GM21515 (cell line): Measurements from ENCODE around the gene POLR2J.
A peak's percentile ranks its signal among the peaks of the same experiment; 100 is the strongest.
"Not testable (repeated sequence)": the region's sequence is repeated elsewhere in the genome, so short reads cannot be mapped to it uniquely, and the experiment has no call there.

ENCODE experiments used
- ATAC-seq: cut with Tn5 transposase; IDR thresholded peaks from one replicate; pipeline ENCODE4 v1.9.1; 2021; ENCODE audit not compliant: unreplicated experiment

Gene POLR2J

GRCh38 chr7:102467581-102468477 is 10.9 kb downstream of the POLR2J start:
- no peak for ATAC-seq

GRCh38 chr7:102466097-102466496 is 12.6 kb downstream of the POLR2J start:
- ATAC-seq = no peak

GRCh38 chr7:102464577-102465280 is 14.0 kb downstream of the POLR2J start, which contains the start of the genes ALKBH4 and LRWD1:
Gene ALKBH4, minus strand, starts transcription at chr7:102464863. Its CDS starts 27 bp downstream, at chr7:102464836.
Gene LRWD1, plus strand, starts transcription at chr7:102464984. Its CDS starts 97 bp downstream, at chr7:102465081.
- ATAC-seq = peak; percentile 84

- peak; percentile 4 for ATAC-seq
Observed at GRCh38 chr7:102463841-102464576, 14.7 kb downstream of the POLR2J start.

- ATAC-seq = no peak
Observed at GRCh38 chr7:102460467-102460866, 18.3 kb downstream of the POLR2J start.

GRCh38 chr7:102459221-102459844 is 19.4 kb downstream of the POLR2J start:
- ATAC-seq = no peak

- ATAC-seq = no peak
Observed at GRCh38 chr7:102457352-102457924, 21.3 kb downstream of the POLR2J start.

- ATAC-seq = no peak
Observed at GRCh38 chr7:102456327-102456726, 22.4 kb downstream of the POLR2J start.

- no peak for ATAC-seq
Observed at GRCh38 chr7:102455596-102455995, 23.1 kb downstream of the POLR2J start.

GRCh38 chr7:102454932-102455331 is 23.8 kb downstream of the POLR2J start:
- ATAC-seq = not testable (repeated sequence)

GRCh38 chr7:102454468-102454867 is 24.3 kb downstream of the POLR2J start:
- ATAC-seq = no peak

- no peak for ATAC-seq
Observed at GRCh38 chr7:102453319-102453718, 25.4 kb downstream of the POLR2J start.

- ATAC-seq = no peak
Observed at GRCh38 chr7:102452451-102452850, 26.3 kb downstream of the POLR2J start.

- ATAC-seq = no peak
Observed at GRCh38 chr7:102451371-102452054, 27.2 kb downstream of the POLR2J start.

GRCh38 chr7:102450242-102450641 is 28.5 kb downstream of the POLR2J start:
- ATAC-seq = no peak

GRCh38 chr7:102449136-102449535 is 29.6 kb downstream of the POLR2J start:
- ATAC-seq = no peak

- ATAC-seq = no peak
Observed at GRCh38 chr7:102447311-102447710, 31.4 kb downstream of the POLR2J start.

- ATAC-seq = no peak
Observed at GRCh38 chr7:102446387-102447156, 32.1 kb downstream of the POLR2J start.

- no peak for ATAC-seq
Observed at GRCh38 chr7:102445674-102446071, 33.0 kb downstream of the POLR2J start.
